ENCODE measurements around the gene DGCR2. TPM values are rescaled to one million over a fixed set of nuclear protein-coding genes. Genes with fewer than 3 reads are reported as not detected.

Gene DGCR2
- total and polyA plus RNA-seq, 10 of the 15 experiments (the other 5 are each of a cell fraction or from before 2014, with no cell fraction given) = 0.19 to 28.4 (median 16.0) TPM

GRCh38 chr22:19139001-19139356 is 16.8 kb upstream of the DGCR2 start:
- peaks cover 14 to 21% of the 10 kb centered on the region in 2 experiments for H3K36me3 ChIP-seq (ENCODE audit: control insufficient read depth in 2 of 2, insufficient read depth in 2 of 2, low read length in 1 of 2)
- no peak overlapping the region for H2AFZ ChIP-seq (ENCODE audit: control insufficient read depth, low read depth, low read length)
- WGBS (ENCODE audit: insufficient coverage, insufficient replicate concordance, low lambda C conversion rate, missing lambda C conversion rate) = 94% methylated on average over 9 of the region's 9 CpGs

More at GRCh38 chr22:19139001-19139356, 16.8 kb upstream of the DGCR2 start:
- FAIRE-seq (no peak), DNase-seq (ENCODE audit: low read depth, low spot score) (no peak), ATAC-seq (no peak)
- in situ Hi-C loops (cut with MboI) (no loop called here), intact Hi-C loops (cut with micrococcal nuclease; ENCODE audit: unreplicated experiment) (no loop called here)
- ChIA-PET CTCF (no interaction called here), SMC1A (ENCODE audit: uncharacterized antibody, unreplicated experiment) (no interaction called here), RAD21 (ENCODE audit: unreplicated experiment) (no interaction called here), POLR2A (no interaction called here)
- Histone ChIP-seq H3K79me2 (ENCODE audit: control insufficient read depth, insufficient read depth, low read length) (peaks cover 8% of the 10 kb centered on the region), H3K27me3 (replicated peaks in 1 of 2; ENCODE audit: control insufficient read depth in 2 of 2, insufficient read depth in 2 of 2, low read length in 1 of 2) (no peaks in the 10 kb centered on the region), H3K4me3 (no peak overlapping the region), H3K27ac (ENCODE audit: control insufficient read depth, insufficient read depth) (no peak overlapping the region), H3K9me3 (replicated peaks; ENCODE audit: control insufficient read depth, insufficient read depth, low read length) (no peaks in the 10 kb centered on the region), H4K20me1 (ENCODE audit: control insufficient read depth, insufficient read depth) (no peaks in the 10 kb centered on the region), H3K4me2 (ENCODE audit: control insufficient read depth, insufficient read depth) (no peak overlapping the region), H3K4me1 (ENCODE audit: control insufficient read depth, insufficient read depth, low read length) (peaks cover 4% of the 10 kb centered on the region), H3K9ac (ENCODE audit: control insufficient read depth, insufficient read depth, low read length) (no peak overlapping the region)
- no peak for TF ChIP-seq CTCF (IDR thresholded peaks at IDR 0.05 in 2 of 3, conservative IDR thresholded peaks at IDR 0.05 in 1 of 3; ENCODE audit: control insufficient read depth in 2 of 3, extremely low read depth in 1 of 3, insufficient read depth in 1 of 3, low read depth in 3 of 3, low read length in 3 of 3)
- no peak for TF ChIP-seq E2F4 (IDR thresholded peaks at IDR 0.05; ENCODE audit: low read depth, low read length)
- no peak for TF ChIP-seq TBL1XR1 (IDR thresholded peaks at IDR 0.05; ENCODE audit: low read depth, low read length)
- no peak for TF ChIP-seq PBX3 (IDR thresholded peaks at IDR 0.05; ENCODE audit: insufficient replicate concordance, low read depth, low read length)
- TF ChIP-seq SMARCA5 (IDR thresholded peaks at IDR 0.05) = no peak
- TF ChIP-seq ZNF622 (IDR thresholded peaks at IDR 0.05) = no peak
- no peak for TF ChIP-seq SRF (IDR thresholded peaks at IDR 0.05; ENCODE audit: low read depth in 2 of 2, low read length in 2 of 2)
- no peak for TF ChIP-seq ZNF207 (IDR thresholded peaks at IDR 0.05; ENCODE audit: borderline replicate concordance)
- no peak for TF ChIP-seq ZZZ3 (IDR thresholded peaks at IDR 0.05; ENCODE audit: control insufficient read depth, insufficient read length, low read depth)
- no peak for TF ChIP-seq SREBF2 (IDR thresholded peaks at IDR 0.05; ENCODE audit: low read length)
- TF ChIP-seq SUZ12 (IDR thresholded peaks at IDR 0.05; ENCODE audit: unreplicated experiment) = no peak
- TF ChIP-seq RFX5 (IDR thresholded peaks at IDR 0.05; ENCODE audit: low read depth, low read length) = no peak
- no peak for TF ChIP-seq STAT1 (conservative IDR thresholded peaks at IDR 0.05)
- no peak for TF ChIP-seq WRNIP1 (IDR thresholded peaks at IDR 0.05; ENCODE audit: borderline replicate concordance, low read depth, low read length)
- TF ChIP-seq NR2C1 (IDR thresholded peaks at IDR 0.05) = no peak
- TF ChIP-seq EGR1 (IDR thresholded peaks at IDR 0.05; ENCODE audit: borderline replicate concordance in 1 of 2, low read depth in 2 of 2, low read length in 2 of 2) = no peak
- TF ChIP-seq PAX8 (IDR thresholded peaks at IDR 0.05) = no peak
- no peak for TF ChIP-seq IRF4 (IDR thresholded peaks at IDR 0.05; ENCODE audit: low read depth, low read length)
- no peak for TF ChIP-seq TCF3 (IDR thresholded peaks at IDR 0.05; ENCODE audit: borderline replicate concordance, insufficient read depth, low read depth, low read length)
- BruUV-seq (replicated peaks) = no TSS peak
